ENCODE measurements around the gene CSTPP1.

DNA sequence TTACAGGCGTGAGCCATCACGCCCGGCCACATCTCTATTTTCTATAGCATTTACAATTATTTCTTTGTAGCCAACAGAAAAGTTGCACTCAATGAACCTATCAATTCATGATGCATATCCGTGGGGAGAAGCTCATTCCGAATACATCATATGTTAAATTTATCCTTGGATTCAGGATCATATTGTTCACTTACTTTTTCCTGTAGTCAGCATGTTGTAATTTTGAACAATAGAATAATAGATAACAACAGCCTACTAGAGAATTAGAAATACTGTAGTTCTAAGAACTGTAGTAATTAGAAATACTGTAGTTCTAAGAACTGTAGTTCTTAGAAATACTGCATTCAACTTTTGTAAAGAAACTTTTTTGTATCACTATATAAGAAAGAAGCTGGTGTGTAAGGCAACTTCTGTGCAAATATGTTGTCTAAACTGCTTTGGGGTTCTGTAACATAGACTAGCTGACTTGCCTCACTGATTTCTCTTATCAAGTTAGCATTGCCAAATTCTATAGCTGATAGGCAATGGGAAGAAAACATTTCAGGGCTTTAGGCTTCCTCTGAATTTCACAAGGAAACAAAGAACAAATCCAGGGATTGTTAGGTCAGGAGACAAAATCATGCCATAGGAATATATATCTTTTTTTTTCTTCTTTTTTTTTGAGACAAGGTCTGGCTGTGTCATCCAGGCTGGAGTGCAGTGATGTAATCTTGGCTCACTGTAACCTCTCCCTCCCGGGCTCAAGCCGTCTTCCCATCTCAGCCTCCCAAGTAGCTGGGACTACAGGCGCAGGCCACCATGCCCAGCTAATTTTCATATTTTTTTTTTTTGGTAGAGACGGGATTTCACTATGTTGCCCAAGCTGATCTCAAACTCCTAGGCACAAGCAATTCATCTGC lies 91.9 kb downstream of the CSTPP1 start:
- TF ChIP-seq, protein P1, sequence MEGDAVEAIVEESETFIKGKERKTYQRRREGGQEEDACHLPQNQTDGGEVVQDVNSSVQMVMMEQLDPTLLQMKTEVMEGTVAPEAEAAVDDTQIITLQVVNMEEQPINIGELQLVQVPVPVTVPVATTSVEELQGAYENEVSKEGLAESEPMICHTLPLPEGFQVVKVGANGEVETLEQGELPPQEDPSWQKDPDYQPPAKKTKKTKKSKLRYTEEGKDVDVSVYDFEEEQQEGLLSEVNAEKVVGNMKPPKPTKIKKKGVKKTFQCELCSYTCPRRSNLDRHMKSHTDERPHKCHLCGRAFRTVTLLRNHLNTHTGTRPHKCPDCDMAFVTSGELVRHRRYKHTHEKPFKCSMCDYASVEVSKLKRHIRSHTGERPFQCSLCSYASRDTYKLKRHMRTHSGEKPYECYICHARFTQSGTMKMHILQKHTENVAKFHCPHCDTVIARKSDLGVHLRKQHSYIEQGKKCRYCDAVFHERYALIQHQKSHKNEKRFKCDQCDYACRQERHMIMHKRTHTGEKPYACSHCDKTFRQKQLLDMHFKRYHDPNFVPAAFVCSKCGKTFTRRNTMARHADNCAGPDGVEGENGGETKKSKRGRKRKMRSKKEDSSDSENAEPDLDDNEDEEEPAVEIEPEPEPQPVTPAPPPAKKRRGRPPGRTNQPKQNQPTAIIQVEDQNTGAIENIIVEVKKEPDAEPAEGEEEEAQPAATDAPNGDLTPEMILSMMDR (IDR thresholded peaks at IDR 0.05; ENCODE audit: low read depth, low read length, poor library complexity, severe bottlenecking), result no peak
- no peak for TF ChIP-seq EZH2phosphoT487 (IDR thresholded peaks at IDR 0.05; ENCODE audit: borderline replicate concordance, low read length)

Measured in DOHH2 (cell line).